Stimulated activated CD8-positive, alpha-beta memory T cell treated with anti-CD3 and anti-CD28 coated beads, Interleukin-15, amount 100 ng/mL, for 24 hours (primary cell): ENCODE data around the gene EPO.
"Not testable (repeated sequence)": the region's sequence is repeated elsewhere in the genome, so short reads cannot be mapped to it uniquely, and the experiment has no call there.

Experiments
- DNase-seq: peaks from one replicate; pipeline ENCODE4 v3.0.0-alpha.2; 2020; ENCODE audit warnings: low read depth

EPO gene

DNA sequence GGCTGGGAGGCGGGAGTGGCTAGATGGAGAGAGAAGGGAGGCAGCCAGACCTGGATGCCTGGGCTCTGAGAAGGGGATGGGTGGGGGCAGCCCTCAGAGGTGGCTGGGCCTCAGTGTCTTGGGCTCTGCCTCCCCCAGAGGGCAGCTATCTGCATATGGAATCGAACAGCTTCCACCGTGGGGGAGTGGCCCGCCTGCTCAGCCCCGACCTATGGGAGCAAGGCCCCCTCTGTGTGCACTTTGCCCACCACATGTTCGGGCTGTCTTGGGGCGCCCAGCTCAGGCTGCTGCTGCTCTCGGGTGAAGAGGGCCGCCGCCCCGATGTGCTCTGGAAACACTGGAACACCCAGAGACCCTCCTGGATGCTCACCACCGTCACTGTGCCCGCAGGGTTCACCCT is 16.4 kb downstream of the EPO start:
- DNase-seq: no peak

DNA sequence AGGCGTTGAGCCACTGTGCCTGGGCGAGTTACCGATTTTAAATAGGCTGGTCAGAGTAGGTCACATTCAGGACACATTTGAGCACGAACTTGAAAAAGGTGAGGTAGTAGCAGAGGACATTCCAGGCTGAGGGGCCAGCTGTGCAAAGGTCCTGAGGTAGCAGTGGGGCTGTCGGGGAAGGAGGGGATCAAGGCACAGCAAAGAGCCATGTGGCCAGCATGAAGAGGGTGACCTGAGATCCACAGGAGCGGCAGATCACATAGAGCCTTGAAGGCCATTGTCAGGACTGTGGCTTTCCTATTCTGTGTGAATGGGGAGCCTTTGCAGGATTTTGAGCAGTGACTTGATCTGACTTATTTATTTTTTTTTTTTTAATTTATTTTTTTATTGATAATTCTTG is 19.7 kb downstream of the EPO start:
- no peak for DNase-seq

DNA sequence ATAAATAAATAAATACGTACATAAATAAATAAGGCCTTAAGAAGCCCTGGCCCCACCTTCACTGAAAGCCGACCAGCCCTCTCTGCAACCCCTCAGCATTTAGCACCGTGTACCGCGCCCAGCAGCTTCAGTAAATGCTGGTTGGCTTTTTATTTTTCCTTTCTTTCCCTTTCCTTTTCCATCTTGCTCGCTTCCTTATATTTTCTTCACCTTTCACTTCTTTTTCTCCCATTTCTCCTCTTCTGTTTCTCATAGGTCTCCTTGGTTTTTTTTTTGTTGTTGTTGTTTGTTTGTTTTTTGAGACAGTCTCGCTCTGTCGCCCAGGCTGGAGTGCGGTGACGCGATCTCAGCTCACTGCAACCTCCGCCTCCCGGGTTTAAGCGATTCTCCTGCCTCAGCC is 24.3 kb downstream of the EPO start:
- no peak for DNase-seq

DNA sequence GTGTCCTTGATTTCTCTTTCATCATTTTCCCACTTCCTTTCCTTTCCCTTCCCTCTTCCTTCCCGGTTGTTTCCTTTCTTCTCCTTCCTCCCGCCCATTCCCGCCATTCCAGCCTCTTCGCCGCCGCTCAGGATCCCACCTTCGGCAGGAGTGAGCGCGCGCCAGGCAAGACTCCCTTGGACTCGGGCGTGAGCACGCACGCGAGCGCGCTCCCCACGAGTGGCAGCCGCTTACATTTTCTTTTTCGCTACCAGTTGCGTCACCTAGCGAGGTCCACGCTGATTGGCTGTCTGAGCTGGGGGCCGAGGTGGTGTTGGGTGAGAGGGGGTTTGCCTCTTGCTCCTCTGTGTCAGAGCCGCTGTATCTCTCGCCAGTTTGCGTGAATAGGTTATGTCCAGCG is 24.9 kb downstream of the EPO start:
- DNase-seq: no peak

DNA sequence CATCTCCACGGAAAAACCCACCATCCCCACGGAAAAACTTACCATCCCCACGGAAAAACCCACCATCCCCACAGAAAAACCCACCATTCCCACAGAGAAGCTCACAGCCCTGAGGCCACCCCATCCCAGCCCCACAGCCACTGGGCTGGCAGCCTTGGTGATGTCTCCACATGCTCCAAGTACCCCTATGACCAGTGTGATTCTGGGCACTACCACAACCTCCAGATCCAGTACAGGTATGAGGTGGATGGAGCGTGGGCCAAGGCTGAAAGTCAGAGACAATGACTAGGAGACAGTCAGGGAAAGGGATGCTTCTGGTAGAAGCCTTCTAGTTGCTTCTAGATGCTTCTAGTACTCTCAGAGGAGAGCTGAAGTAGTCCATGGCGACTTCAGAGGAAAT is 32.7 kb downstream of the EPO start:
- DNase-seq: no peak

DNA sequence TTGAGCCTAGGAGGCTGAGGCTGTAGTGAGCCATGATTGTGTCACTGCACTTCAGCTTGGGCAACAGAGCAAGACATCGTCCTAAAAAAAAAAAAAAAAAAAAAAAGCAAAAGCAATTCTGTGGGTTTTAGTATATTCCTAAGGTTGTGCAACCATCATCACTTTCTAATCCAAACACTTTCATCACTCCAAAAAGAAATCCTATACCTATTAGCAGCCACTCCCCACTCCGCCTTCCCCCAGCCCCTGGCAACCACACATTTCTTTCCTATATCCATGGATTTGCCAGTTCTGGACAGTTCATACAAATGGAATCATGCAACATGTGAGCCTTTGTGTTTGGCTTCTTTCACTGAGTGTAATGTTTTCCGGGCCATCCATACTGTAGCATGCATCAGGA is 33.5 kb downstream of the EPO start:
- DNase-seq: no peak

DNA sequence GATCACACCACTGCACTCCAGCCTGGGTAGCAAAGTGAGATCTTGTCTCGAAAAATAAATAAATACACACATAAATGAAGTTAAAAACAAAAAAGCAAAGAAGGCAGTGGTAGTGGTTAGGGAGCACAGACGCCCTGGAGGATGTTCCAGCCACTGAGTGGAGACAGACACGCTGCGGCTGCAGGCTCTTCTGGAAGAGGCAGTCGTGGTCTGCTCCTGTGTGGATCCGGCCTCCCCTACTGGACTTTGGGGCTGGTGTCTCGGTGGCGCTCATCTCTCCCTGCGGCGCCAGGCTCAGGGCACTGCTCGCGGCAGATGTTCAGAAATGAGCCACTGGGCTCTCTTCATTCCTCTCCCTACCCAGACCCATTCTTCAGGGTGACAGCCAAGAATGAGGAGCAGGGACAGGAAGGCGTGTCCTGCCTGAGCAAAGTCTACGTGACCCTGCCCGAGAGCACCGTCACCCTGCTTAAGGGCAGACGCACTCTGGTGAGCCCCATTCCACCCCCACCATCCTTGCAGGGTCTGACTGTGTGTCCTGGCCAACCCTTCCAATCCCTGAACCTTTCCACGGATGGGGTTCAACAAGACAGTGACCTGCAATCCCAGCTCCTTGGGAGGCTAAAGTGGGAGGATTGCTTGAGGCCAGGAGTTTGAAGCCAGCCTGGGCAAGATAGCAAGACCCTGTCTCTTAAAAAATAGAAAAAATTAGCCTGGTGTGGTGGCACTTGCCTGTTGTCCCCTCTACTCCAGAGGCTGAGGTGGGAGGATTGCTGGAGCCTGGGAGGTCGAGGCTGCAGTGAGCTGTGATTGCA is 39.3 kb downstream of the EPO start:
- DNase-seq: no peak

DNA sequence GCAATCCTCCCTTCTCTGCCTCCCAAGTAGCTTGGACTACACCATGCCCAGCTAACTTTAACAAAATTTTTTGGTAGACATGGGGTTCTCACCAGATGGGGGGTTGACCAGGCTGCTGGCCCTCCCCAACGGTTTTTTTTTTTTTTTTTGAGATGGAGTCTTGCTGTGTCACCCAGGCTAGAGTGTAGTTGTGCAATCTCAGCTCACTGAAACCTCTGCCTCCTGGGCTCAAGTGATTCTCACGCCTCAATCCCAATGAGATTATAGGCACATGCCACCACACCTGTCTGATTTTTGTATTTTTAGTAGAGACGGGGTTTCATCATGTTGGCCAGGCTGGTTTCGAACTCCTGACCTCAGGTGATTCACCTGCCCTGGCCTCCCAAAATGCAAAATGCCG is 42.6 kb downstream of the EPO start:
- not testable (repeated sequence) for DNase-seq

DNA sequence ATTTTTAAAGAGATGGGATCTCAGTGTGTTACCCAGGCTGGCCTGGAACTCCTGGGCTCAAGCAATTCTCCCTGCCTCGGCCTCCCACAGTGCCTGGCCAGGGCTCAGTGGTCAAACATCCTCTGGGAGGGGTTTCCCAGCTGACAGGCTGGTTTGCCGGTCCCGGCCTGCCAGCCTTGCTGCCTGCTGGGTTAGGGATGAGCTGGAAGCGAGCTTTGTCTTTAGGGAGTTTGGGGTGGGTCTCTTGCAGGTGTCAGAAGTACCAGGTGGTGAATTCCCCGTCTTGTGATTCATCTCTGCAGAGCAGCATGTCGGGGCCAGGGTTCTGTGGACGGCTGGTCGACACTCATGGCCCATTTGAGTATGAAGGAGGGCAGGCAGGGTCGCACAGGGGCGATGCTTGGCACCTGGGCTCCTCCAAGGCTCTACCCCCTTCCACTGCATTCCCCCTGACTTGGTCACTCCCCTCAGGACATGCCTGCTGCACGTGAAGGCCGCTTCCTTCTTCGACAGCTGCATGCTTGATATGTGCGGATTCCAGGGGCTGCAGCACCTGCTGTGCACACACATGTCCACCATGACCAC is 43.4 kb downstream of the EPO start:
- no peak for DNase-seq

DNA sequence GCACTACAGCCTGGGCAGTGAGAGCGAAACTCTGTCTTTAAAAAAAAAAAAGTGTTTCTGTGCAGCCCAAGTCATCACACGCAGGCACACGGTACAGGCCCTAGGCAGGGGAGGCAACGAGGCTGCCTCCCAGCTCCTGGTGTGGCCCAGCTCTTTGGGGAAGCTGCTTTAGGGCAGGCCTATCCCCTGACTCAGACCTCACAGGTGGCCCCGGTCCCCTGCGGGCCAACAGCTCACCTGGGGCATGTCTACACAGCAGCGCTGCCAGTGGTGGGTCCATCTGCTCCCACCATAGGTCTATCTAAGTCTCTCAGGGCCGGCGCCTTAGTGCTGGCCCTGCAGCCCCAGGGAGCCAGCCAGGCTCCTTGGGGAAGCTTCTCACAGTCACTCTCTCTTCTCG is 44.6 kb downstream of the EPO start:
- no peak for DNase-seq

DNA sequence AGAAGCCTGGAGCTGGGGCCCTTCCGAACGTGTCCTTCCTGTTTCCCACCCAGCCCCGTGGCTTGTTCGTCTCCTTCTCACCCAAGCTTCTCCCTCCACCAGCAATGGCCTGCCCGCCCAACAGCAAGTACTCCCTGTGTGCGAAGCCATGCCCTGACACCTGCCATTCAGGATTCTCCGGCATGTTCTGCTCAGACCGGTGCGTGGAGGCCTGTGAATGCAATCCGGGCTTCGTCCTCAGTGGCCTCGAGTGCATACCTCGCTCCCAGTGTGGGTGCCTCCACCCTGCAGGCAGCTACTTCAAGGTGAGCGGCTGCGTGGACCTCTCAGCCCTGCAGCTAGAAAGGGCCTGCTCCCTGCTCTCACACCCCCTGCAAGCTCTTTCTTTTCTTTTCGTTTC is 45.0 kb downstream of the EPO start:
- no peak for DNase-seq

DNA sequence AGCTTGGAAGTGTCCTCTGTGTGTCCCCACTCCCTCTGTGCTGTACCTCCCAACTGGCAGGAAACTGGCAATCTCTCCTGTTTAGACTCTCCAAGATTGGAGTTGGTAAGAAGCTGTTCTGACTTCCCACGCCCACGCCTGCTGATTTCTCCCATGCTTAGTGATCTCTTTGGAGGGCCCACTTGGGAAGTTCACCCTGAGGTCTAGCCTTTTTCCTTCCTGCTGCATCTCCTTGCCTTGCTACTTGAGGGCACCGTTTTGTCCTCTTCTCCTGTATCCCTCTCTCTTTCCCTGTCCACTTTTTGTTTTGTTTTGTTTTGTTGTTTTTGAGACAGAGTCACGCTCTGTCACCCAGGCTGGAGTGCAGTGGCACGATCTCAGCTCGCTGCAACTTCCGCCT is 48.5 kb downstream of the EPO start:
- no peak for DNase-seq
